Left lung (tissue), 10 donors: Measurements from ENCODE around the gene INTS11. TPM values are rescaled to one million over a fixed set of nuclear protein-coding genes. Genes with fewer than 3 reads are reported as not detected.

Experiments used
- ATAC-seq: fragments of 200-7000 bp; cut with Tn5 transposase; one replicate; pipeline ENCODE4 v1.9.1; 2020; ENCODE audit warnings: moderate library complexity
- DNase-seq, 4 donors: peaks; one replicate each; pipeline ENCODE4 v3.0.0-alpha.2; 2013 to 2020
- H3K27ac ChIP-seq, 2 donors: fragments of 200-600 bp; sonication (generic) in 1 of 2; one replicate each; pipeline versions ENCODE4 v1.5.0 to v1.8.0; 2020 to 2021
- H3K27me3 ChIP-seq, 2 donors: fragments of 200-600 bp; sonication (generic) in 1 of 2; one replicate each; pipeline versions ENCODE4 v1.5.0 to v1.8.0; 2020 to 2021
- H3K36me3 ChIP-seq, 2 donors: fragments of 200-600 bp; sonication (generic) in 1 of 2; one replicate each; pipeline versions ENCODE4 v1.5.0 to v1.8.0; 2020 to 2021
- H3K4me1 ChIP-seq, 2 donors: fragments of 200-600 bp; one replicate each; pipeline ENCODE4 v1.8.0; 2021
- H3K4me3 ChIP-seq, 2 donors: fragments of 200-600 bp; sonication (generic) in 1 of 2; one replicate each; pipeline versions ENCODE4 v1.5.0 to v1.8.0; 2020 to 2021; ENCODE audit warnings: mild to moderate bottlenecking in 1 of 2
- H3K9me3 ChIP-seq, 2 donors: fragments of 200-600 bp; sonication (generic) in 1 of 2; one replicate each; pipeline versions ENCODE4 v1.5.0 to v1.8.0; 2020 to 2021
- intact Hi-C, 2 donors: fragments of 100-400 bp; cut with DNase I; formaldehyde crosslinking; loops; one replicate each; pipeline versions ENCODE4 v1.11.2 to v1.14.2; 2022
- polyA plus RNA-seq, 6 donors: library from polyadenylated mRNA; unstranded; fragments of 120-200 nt; gene quantifications; one replicate each; pipeline ENCODE4 v1.2.1, GENCODE V29; 2013; ENCODE audit not compliant: insufficient read length in 6 of 6
- total RNA-seq, 2 donors: library from RNA; stranded (reverse); fragmentation: NEBNext Ultra II Directional; extraction: Animal tissue kit (Norgen Biotek cat#: 25700); gene quantifications; one replicate each; pipeline ENCODE4 v1.2.1, GENCODE V29; 2021
- TF ChIP-seq, protein P1 (sequence below), 2 donors: fragments of 200-600 bp; sonication (generic) in 1 of 2; IDR thresholded peaks; one replicate each; pipeline versions ENCODE4 v1.5.0 to v1.8.0; 2021; ENCODE audit warnings: antibody characterized with exemption in 2 of 2
- donor health status: DM: no; HTN: yes; CAD: no.
- donor health status: DM: no; HTN: no; CAD: no.

INTS11 gene
- total and polyA plus RNA-seq, 8 donors = 67.0 to 166 (median 117) TPM

DNA sequence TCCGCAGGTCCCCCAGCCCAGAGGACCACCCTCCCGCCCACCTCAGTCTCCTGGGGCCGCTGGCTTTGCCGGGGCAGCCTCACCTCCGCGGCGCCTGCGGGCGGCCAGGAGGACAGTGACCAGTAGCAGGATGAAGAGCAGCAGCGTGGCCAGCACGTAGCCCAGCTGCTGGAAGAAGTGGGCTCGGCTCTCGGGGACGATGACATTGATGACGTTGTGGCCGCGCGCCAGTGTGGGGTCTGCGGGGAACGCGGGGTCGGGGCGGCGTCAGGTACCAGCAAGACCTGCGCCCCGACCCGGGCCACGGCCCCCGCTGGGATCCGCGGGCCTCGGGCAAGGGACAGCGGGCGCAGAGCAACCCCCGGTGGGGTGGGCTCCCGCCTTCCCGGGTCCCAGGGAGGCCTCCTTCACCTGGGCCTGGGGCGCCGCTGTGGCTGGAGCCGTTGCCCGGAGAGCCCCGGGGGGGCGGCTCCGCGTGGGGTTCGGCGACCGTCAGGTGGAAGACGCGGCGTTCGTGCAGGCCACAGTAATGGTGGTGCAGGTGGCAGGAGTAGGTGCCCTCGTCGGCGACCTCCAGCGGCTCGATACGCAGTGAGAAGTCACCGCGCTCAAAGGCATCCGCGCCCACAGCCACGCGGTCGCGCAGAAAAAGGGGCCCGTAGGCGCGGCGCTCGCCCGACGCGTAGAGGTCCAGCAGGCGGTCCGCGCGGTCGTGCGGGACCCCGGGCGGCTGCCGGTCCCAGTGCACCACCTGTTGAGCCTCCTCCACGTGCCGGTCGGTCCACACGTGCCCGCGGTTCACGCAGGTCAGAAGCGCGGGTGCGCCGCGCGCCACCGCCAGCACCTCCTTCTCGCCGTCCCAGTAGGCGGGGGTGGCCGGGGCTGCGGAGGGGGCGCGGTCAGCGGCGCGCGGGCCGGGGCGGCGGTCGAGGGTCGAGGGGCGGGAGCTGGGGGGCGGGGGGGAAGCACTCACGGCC lies 30.1 kb upstream of the INTS11 start:
- no peaks in the 10 kb centered on the region for H3K9me3 ChIP-seq
- intact Hi-C loops = no loop called here
- peaks cover 10 to 46% of the 10 kb centered on the region in 2 donors for H3K4me1 ChIP-seq
- TF ChIP-seq, protein P1, sequence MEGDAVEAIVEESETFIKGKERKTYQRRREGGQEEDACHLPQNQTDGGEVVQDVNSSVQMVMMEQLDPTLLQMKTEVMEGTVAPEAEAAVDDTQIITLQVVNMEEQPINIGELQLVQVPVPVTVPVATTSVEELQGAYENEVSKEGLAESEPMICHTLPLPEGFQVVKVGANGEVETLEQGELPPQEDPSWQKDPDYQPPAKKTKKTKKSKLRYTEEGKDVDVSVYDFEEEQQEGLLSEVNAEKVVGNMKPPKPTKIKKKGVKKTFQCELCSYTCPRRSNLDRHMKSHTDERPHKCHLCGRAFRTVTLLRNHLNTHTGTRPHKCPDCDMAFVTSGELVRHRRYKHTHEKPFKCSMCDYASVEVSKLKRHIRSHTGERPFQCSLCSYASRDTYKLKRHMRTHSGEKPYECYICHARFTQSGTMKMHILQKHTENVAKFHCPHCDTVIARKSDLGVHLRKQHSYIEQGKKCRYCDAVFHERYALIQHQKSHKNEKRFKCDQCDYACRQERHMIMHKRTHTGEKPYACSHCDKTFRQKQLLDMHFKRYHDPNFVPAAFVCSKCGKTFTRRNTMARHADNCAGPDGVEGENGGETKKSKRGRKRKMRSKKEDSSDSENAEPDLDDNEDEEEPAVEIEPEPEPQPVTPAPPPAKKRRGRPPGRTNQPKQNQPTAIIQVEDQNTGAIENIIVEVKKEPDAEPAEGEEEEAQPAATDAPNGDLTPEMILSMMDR (IDR thresholded peaks at IDR 0.05) = no peak
- DNase-seq = peak in 1 of 4 donors; percentile 80
- H3K27me3 ChIP-seq = peaks cover 21 to 83% of the 10 kb centered on the region in 2 donors
- no peak overlapping the region for H3K4me3 ChIP-seq
- ATAC-seq = no peak
- H3K36me3 ChIP-seq = no peaks in the 10 kb centered on the region
- no peak overlapping the region for H3K27ac ChIP-seq

DNA sequence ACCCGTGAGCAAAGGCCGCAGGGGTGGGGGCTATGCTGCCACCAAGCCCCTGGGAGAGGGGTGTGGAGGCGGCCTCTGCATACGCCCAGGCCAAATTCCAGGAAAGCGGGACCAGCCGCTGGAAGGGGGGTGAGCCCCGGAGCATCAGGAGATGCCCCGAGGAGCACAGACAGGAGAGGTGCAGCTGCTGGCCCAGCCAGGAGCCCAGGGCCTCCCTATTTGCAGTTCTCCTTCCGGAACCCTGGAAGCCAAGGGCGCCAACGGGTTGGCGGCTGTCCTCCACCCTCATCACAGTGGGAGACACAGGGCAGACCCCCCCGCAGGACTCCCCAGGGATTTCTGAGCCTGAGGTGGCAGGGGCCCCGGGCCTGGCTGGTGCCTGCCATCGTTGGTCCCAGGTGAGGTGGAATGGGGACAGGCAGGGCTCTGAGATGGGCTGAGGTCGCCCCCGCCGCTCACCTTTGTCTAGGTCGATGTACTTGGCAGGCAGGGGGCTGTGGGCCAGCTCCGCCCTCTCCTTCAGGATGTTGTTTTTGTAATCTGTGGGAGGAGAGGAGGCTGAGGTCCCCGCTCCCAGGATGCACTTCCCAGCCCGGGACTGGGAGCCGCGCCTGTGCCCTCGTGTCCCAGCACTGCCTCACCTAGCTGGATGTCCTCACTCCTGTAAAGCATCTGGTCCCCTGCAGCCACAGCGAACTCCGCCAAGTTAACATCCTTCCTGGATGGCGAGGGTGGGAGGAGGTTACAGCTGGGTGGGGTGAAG lies 29.1 kb upstream of the INTS11 start:
- no peaks in the 10 kb centered on the region for H3K9me3 ChIP-seq
- H3K27me3 ChIP-seq = peaks cover 21 to 73% of the 10 kb centered on the region in 2 donors
- intact Hi-C loops = no loop called here
- peaks cover 4 to 43% of the 10 kb centered on the region in 2 donors for H3K4me1 ChIP-seq
- peak in 1 of 4 donors; percentile 68 for DNase-seq
- H3K4me3 ChIP-seq = no peak overlapping the region
- TF ChIP-seq, protein P1 (IDR thresholded peaks at IDR 0.05) = no peak
- H3K36me3 ChIP-seq = no peaks in the 10 kb centered on the region
- ATAC-seq = no peak
- H3K27ac ChIP-seq = no peak overlapping the region

DNA sequence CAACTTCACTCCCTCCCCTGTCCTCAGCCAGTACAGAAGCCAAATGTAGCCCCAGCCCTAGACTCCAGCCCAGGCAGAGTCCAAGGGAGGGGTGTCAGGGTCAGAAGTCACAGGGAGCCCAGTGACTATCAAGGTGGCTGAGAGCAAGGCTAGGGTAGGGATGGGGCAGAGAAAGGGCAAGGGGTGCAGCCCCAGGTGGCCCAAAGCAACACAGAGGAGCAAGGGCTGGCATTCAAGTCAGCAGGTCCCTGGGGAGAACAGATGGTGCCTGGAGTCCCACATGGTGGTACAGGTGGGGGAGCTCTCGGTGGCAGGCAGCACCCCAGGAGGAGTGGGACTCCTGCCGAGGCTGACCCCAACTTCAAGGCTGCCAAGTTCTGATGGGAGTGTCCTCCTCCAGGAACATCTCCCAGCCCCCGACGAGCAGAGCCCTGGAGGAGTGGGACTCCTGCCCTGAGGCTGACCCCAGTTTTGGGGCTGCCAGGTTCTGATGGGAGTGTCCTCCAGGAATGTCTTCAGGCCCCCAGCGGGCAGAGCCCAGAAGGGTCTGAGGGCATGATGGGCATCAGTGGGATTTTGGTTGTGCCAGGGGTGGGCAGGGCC lies 28.4 kb upstream of the INTS11 start:
- H3K27ac ChIP-seq = no peak overlapping the region
- no peak for ATAC-seq
- H3K4me1 ChIP-seq = peaks cover 4 to 45% of the 10 kb centered on the region in 2 donors

DNA sequence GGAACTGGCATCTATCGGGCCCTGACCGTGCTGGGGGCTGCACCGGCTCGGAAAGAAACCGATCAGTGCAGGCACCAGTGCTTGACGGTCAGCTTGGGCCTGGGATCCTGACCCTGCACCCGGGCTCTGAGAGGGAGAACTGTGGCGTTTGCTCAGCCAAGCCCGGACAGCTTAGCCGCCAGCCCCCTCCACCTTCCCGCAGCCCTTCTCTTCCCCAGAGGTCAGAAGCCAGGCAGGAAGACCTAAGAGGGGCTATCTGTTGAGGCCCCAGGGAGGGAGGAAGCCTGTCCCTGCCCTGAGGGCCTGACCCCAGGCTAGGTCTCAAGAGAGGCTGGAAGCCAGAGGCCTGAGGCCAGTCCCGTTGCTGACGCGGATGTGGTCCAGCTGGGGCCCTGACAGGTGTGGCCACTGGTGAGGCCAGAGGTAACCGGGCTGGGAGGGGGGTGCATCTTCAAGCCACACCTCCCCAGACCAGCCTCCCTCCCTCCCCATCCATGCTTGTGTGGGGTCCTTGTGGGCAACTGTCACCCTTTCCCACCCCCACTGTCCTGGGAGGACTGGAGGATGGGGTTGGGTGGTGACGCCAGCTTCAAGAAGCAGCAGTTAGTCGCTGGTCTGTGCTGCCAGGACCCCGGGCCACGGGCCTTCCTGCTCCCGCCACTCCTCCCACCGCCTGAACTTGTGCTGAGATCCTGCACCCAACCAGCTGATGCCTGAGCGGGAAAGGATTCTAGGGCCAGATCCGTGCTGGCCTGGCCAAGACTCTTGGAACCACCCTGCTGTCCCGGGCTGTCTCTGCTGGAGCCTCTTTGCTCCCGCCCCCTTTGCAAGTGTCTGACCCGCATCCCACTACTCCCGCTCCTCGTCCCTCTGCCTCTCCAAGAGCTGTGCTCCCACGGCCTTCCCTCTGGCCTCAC lies 27.3 kb upstream of the INTS11 start:
- Histone ChIP-seq H3K4me1 (peaks cover 10 to 56% of the 10 kb centered on the region in 2 donors), H3K4me3 (no peak overlapping the region), H3K9me3 (no peaks in the 10 kb centered on the region), H3K27me3 (peaks cover 21 to 55% of the 10 kb centered on the region in 2 donors), H3K27ac (no peak overlapping the region), H3K36me3 (no peaks in the 10 kb centered on the region)
- TF ChIP-seq, protein P1 (IDR thresholded peaks at IDR 0.05) = no peak
- peak in 2 of 4 donors; percentile 63 to 75 for DNase-seq
- intact Hi-C loops = no loop called here
- ATAC-seq = no peak

More for the DNA sequence above, 28.4 kb upstream of the INTS11 start:
- H3K9me3 ChIP-seq = no peaks in the 10 kb centered on the region
- TF ChIP-seq, protein P1 (IDR thresholded peaks at IDR 0.05) = no peak
- intact Hi-C loops = no loop called here
- H3K36me3 ChIP-seq = no peaks in the 10 kb centered on the region
- H3K27me3 ChIP-seq = peaks cover 21 to 66% of the 10 kb centered on the region in 2 donors
- no peak overlapping the region for H3K4me3 ChIP-seq
- DNase-seq = no peak
